Measurements from ENCODE around the gene TMUB1.

DNA sequence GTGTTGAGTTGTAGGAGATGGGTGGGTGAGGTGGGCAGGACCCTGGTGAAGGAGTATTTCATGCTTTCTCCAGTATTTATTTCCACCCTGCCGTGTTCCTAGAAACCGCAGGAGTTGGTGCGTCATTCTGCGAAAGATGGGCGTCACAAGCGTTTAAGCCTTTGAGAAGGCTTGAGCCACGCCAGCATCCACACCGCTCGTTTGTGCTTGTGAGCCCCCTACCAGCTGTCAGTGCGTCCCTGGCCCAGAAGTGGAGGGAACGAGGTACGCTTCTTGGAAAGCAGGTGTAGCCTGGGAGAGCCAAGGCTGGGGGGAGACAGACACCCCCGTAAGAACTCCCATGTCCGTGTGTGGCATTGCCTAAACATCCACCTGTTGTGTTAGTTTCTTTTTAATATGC, 8.7 kb upstream of the TMUB1 start:
- TF ChIP-seq POLR2A (IDR thresholded peaks at IDR 0.05) (no peak), CTCF (IDR thresholded peaks at IDR 0.05) (no peak)
